Ecto neural progenitor cell (in vitro differentiated cells): ENCODE data around the gene COL25A1.

Source experiments
- DNase-seq: peaks from one replicate; pipeline ENCODE4 v3.0.0-alpha.2; 2018; ENCODE audit warnings: low spot score

COL25A1 gene

DNA sequence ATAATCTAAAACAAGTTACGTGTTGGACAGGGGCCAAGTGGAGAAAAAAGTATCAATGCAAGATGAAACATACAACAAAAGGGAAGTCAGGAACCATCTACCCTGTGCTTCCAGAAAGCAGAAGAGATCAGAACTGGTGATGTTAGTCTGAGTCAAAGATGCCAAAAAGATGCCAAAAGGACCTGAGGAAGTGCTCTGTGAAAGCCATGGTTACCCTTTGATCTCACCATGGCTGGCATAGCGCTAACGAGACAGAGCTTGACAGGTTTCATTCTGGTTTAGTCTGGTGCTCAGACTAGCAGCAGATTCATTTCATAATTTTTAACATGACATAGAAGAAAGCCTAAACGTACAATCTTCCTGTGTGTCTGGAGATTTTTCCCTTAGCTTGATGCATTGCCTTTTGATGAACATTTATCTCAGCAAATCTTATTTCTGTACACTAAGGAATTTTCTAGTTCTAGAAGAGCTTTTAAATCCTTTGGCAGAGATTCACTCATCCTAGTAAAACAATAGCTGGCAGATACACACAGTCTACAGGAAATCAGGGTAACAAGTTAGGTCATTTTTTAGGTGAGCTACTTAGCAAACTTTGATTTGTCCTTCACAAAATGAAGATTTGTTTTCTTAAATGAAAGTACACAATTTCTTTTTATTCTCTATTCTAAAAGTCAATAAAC lies 87.7 kb downstream of the COL25A1 start:
- no peak for DNase-seq

DNA sequence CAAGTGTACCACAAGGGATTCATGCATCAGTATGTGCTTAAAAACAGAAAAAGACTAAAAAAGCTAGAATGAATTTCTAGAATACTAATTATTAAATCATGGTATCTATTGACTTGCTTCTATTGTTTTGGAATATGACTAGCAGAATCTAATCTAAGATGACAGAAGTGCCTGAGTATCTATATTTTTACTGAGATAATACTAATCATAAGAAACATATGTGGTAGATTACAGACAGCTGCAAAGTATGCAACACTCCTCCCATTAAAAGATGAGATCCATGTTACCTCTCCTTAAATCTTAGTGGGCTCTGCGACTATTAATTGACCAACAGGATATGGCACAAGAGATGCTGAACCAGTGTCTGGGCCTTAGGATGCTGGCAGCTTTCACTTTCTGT lies 89.4 kb downstream of the COL25A1 start:
- DNase-seq = no peak

DNA sequence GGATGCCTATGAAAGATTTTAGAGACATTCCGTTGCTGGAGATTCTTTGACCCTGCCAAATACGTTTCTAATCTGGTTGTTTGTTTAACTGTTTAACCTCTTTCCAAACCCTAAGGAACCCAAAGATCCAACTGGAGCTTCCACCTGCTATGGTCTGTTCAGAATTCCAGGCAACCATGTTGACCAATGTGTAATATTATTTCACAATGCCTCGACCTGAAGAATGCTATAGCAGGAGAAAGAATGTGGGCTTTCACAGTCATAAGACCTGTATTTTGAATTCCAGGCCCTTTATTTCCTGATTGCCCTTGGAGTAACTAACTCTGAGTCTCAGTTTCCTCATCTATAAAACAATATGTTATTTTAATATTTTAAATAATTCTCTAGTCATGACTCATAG lies 90.8 kb downstream of the COL25A1 start:
- no peak for DNase-seq

DNA sequence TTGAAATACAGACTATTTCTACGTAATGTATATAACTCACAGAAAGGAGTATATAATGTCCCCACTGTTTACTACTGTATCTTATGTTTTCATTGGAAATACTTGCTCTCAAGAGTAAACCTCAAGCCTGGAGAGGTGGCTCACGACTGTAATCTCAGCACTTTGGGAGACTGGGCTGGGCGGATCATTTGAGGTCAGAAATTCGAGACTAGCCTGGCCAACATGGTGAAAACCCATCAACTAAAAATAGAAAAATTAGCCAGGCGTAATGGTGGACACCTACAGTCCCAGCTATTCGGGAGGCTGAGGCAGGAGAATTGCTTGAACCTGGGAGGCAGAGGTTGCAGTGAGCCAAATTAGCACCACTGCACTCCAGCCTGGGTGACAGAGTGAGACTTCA lies 92.8 kb downstream of the COL25A1 start:
- DNase-seq = no peak

DNA sequence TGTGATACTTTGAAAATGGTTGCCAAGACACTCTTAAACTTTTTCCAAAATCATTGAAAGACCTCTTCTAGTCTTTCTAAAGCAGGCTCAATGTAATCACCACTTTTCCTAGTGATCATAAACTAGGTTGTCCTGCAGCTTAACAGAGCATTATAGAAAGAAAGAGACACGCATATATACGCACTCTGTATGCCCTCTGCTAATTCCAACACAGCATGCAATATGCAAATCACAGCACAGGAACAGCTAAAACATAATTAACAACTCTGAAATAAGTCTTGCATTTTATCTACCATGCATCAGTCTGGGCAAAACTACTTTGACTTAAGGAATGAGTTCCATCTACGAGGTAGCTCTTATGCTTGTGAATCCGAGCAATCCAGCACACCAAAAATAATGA lies 94.6 kb downstream of the COL25A1 start:
- DNase-seq = no peak

DNA sequence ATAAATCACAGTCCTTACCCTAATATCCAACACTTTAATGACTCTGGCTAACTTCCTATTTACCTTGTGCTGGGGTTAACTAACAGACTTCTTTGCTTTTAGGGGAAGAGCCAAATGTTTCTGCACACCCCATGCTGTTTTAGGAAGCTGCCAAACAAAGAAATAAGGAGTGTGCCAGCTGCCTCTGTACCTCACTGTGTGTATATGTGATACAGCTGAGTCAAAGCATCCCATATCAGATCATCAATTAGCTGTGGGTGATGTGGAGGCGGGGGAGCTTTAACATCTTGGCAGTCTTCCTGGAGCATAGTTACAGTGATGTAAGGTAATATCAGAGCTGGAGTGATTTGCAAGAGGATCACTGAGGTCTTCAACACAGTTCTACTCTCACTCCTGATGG lies 95.4 kb downstream of the COL25A1 start:
- DNase-seq = no peak

DNA sequence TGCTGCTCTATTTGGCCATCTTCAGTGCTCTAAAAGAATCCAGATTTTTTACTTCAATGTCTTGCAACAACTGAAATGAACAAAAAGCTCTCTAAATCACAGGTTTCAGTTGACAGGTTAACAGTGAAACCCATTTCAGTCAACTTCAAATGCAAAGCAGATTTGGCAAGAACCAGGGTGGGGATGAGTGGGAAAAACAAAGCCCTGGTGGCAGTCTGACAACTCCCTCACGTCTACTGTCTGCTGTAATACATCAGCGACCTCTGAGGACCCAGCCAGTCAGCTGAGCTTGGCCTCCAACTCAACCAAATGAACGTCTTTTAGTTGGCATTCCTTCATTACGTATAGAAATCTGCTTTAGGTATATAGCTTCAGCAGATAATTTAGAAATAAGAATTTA lies 95.8 kb downstream of the COL25A1 start:
- no peak for DNase-seq

DNA sequence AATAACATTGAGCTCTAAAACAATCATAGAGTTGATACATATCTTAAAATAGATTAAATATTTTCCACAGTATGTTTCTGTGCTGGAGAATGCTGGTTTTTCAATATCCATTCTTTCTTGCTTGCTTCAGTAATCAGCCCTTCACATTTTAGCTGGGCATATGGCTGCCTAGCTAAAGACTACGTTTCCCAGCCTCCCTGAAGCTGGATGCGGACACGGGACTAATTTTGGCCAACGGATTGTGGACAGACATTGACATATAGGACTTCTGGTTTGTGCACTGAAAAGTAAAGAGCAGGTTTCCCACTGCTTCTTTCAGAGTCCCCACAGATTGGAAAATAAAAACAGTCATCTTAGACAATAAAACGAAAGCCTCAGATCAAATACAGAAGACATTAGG lies 97.3 kb downstream of the COL25A1 start:
- DNase-seq = no peak

DNA sequence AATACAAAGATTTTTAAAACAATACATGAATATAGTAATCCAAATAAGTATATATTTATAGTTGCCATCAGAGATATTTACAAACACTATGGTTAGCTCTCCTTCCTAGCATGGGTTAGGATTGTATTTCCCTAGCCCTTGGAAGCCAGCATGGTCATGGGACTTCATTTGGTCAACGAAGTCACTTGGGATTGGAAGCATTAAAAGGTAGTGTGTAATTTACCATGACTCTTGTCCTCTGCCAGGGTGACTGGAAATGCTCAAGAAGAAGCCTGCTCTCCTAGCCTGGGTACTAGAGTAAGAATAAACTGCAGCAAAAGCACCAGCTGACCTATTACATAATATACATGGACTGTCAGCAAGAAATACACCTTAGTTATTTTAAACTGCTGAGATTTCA lies 102.9 kb downstream of the COL25A1 start:
- DNase-seq = no peak

DNA sequence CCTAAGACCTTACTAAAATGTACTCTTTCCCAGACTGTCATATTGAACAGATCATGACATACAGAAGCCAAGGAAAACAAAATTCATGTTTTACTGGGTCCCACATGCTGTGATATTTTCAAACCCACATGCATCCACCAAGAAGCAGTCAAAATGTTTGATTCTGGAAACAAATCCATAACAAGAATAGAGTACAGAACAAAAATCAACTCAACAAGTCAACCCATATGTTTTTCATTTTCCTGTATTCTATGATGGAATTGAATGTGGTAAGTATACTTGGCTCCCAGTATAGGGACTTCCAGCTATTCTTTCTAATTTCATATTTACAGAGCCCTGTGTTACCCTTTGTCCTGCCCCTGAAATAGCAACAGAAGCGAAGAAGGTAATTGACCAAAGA lies 106.8 kb downstream of the COL25A1 start:
- DNase-seq = no peak

DNA sequence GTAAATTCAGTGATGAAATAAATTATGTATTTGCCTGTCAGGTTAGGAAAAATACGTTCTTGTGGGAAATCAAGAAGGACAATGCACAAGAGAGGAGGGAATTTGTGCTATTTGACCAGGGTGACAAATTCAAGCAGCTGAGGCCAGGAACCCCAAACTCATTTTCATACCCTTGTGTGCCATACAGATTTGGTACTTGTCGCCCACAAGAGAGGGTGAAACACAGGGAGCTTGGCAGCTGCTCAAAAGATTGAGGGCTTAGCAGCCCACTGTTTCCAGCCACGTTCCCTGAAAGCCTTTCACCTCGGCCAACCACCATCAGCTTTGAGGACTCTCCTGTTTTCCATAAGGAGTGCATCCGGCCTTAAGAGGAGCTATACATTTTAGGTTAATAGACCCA lies 111.2 kb downstream of the COL25A1 start:
- DNase-seq = no peak

DNA sequence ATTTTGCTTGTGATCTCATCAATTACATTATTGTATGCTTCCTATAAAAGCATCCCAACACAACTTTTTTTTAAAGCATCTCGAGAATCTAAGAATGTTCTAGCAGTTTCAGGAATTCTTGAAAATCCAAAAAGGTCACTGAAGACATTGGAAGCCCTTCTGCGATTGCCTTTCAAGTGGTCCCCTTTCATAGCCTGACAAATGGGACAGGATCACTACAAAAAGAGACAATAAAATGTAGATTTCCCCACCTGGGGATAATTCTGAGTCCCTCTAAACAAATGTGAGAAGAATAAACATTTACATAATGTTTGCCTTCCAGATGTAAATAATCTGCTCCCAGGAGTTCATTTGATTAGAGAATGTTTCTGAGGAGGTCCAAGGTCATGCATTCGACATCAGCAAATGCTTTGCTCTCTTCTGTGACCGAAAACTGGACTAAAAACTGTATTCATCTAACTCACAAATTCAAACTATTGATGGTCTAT lies 116.0 kb downstream of the COL25A1 start:
- no peak for DNase-seq

DNA sequence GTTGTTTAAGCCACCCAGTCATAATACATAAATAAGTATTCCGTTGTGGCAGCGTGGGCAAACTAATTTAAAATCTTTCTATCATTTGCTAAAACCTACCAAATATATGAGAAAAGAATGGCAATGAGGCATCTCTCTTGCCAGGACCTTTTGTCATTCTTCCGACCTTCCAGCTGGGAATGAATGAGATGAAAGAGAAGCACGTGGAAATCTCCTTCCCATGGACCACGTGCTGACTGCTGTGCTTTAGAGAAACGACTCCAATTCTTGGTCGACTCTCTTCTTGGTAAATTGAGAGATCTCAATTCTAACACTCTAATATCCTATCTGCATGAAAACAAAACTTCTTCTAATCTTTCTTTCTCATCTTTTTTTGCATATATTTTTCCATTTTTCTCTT lies 116.5 kb downstream of the COL25A1 start:
- DNase-seq = no peak

DNA sequence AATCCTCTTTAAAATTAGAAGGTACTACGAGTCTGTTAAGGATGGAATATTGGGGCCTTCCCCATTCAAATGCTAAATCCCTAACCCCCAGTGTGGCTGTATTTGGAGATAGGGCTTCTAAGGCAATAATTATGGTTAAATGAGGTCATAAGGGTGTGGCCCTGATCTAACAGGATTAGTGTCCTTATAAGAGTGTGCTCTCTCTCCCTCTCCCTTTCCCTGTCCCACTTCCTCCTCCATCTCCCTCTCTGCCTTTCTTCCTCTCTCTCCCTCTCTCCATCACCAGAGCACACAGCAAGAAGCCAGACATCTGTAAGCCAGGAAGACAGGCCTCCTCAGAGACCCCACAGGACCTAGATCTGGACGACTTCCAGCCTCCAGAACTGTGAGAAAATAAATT lies 116.9 kb downstream of the COL25A1 start:
- DNase-seq = no peak

DNA sequence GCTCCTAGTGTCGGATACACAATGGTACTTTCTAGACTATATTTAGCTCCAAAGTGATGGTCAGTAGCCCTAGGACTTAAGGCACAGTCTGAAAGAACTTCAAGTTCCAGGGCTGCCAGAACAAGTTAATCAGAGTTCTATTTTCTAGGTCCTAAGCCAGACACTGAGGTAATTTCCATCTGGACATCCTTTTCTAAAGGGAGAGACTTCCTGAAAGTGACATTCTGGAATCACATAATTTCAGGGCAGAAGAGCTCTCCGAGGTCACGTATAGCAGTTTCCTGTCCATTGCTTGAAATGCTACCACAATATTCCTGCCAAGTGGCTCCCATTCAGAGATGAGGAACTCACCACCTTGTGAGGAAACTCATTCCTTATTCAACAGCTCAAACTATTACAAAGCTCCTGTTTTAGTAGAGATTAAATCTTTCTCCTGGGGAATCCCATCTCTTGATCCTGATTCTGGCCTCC lies 117.9 kb downstream of the COL25A1 start:
- DNase-seq = no peak

DNA sequence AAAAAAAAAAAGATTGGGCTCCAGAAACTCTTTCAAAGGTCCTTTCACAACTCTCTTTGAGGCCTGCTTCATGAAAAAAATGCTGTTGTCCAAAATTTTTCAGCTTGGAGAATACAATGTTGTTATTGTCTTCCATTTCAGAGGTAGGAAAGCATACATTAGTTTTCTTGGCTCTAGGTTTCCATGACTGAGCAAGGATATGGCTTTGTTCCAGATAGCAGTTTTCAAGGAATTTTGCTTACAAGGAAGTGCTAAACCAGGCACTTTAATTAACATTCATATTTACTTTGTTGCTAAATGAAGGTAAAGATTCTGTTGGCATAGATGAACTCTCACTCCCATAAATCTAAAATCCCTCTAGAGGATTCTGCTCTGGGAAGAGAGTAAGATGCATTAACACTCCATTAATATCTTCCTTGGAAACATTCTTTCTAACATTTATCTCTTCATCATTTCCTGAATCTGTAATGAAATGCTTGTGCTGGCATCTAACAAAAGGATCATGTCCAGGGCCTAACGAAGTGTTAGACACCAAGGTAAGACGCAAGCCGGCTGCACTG lies 118.4 kb downstream of the COL25A1 start:
- no peak for DNase-seq

DNA sequence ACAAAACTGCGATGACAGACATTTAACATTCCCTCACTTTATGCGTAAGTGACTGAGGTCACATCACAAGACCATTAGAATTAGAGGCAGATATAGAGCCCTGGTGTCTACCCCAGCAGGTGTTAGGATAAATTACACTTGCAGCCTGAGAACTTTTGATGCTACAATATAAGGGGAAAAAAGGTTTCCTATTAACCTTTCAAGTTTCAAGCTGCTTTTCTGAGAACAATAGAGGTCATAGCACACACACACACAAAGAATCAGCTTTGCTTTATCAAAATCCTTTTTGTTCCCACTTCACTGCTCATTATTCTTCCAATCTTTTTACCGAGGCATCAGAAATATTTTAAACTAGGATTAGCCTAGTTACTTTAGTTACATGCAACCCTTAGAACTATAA lies 119.8 kb downstream of the COL25A1 start:
- no peak for DNase-seq

DNA sequence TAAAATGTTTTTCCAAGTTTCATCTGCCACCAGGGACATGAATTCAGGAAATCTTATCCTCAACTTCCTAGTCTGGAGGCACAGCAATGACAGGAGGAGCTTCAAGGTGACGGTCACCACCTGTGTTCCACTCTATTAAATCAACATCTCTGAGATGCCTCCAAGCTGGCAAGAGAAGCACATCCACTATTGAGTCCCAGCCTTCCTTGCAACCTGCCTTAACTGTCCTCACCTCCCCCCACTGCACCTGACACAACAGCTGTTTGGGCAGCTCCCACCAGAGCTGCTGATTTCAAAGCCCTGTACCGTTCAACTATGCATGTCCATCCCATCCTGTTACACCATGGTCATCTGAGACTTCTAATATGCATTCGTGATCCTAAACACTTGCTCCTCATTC lies 123.4 kb downstream of the COL25A1 start:
- no peak for DNase-seq

DNA sequence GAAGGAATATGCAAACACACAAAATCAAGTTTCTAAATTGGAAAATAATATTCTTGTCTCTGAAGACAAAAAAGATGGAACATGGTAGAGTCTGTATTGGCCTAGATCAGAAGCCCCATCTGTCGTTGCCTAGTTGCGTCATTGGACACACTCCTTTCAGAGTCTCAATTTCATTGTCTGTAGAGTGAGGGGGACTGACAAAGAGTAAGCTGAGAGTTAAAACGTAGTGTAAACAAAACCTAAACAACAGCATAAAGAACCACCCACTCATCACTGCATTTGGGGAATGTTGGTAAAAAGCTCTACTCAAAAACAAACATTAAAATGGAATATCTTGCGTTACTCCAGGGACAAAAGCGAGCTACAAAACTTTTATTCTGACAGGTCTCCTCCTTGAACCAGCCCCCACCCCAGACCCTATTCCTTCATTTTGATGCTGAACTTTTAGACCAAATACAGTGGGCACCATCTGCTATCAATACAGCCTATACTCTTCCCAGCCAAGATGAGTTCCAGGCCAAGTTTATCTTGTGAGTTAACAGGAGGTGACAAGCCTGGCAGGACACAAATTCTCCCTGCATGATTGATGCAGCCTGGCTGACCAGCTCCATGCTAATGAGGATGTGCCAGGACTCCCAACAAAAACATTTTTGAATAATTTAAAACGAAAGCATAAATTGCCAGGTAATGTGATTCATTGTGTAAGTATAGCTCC lies 125.2 kb downstream of the COL25A1 start:
- DNase-seq = no peak

DNA sequence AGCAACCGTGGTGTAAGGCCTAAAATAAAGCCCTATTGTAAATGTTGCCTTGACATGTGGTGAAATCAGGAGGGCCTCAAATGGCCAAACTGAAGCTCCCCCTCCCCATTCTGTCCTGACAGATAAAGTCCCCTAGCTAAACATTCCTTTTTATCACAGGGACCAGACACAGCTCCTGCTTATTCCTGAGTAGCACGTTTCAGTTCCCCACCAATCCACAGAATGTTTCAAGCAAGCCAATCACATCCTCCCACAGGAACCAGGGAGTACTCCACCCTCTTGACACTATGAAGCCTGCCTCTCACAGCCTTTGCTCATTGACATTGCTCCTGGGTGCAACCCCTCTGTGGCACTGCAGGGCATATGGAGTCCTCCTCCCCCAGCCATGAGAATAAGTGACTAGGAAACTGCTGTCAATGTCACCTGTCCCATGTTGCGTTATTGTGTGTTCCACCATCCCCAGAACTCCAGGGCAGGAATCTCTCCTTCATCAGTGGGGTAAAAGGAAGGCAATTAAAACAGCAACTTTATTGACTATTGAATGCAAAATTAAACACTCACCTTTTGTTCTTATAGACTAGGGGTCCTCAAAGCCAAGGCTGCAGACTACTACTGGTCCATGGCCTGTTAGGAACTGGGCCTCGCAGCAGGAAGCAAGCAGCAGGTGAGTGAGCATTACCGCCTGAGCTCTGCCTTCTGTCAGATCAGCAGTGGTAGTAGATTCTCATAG lies 128.1 kb downstream of the COL25A1 start:
- DNase-seq = no peak

DNA sequence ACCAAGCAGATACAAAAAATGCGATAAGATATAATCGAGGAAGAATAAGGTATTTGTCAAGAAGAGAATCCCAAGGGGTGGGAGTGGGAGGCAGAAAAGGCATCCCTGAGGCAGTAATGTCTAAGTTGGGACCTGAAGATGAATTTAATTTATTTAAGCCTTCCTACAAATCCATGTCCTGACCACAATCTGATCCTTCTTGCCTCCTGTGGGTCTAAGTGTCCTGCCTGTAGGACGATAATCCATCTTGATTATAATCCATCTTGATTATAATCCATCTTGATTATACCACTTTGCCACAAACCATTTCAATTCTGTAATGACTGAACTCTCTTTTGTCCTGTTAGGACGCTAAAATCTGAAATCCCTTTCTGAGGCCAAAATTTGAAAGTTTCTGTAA lies 130.2 kb downstream of the COL25A1 start:
- DNase-seq = no peak

DNA sequence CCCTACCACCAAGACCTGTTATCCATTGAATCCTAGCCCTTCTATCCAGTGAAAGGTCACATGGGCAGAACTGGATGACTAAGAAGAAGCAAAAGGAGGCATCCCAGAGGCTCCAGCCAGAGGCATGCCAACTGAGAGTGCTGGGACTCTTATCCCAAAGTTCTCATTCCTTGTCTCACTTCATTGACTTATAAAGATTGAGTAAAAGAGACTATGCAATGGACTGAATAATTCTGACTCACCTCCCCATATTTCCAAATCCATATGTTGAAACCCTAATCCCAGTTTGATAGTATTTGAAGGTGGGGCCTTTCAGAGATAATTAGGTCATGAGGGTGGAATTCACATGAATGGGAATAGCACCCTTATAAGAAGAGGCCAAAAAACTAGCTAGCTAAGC lies 131.4 kb downstream of the COL25A1 start:
- DNase-seq = no peak

DNA sequence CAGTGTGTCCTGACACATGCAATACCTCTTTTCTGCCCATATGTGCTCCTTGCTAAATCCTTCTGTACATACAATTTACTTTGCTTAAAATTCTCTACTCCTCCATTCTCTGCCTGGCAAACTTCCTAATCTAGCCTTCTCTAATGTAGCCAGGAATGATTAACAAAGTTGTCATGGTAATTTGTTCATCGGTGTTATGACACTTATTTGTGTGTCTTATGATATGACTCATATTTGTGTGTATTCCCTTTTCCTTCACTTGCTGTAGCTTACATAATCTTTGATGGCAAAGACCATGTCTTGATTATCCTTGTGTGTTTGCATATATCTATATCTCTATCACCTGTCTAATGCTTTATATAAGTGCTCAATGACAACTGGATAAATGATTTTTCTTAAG lies 133.3 kb downstream of the COL25A1 start:
- no peak for DNase-seq
